ENCODE data around the gene INKA2.

INKA2 gene

GRCh38 chr1:111739194-111739924 lies at the start of gene INKA2:
Gene INKA2, minus strand, starts transcription at chr1:111739395. Its CDS starts 153 bp downstream, at chr1:111739242.
- peak; percentile 88 to 92 for DNase-seq

DNA sequence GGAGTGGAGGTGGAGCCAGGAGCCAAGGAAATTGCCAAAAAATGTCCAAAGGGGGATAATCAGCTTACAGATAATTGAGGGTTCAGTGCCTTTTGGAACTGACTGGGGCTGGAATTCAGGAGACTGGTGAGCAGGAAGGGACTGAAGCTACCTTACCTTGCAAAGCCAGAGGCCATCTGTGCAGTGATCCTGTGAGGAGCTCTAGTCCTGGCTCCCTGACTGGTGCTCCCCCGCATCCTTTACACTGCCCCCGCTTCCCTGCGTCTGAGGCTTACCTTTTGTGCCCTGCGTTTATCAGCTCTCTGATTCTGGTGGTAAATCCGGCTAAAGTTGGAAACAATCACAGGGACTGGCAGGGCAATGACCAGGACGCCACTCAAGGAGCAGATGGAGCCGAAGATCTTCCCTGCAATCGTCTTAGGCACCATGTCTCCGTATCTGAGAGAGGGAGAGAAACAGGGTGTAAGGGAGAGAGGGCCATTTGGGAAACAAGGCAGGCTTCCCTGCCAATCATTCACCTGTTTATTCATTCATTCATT lies 47.5 kb upstream of the INKA2 start:
- DNase-seq: no peak

- no peak for DNase-seq
These were observed 45.2 kb upstream of the INKA2 start for GRCh38 chr1:111784273-111784901.

DNA sequence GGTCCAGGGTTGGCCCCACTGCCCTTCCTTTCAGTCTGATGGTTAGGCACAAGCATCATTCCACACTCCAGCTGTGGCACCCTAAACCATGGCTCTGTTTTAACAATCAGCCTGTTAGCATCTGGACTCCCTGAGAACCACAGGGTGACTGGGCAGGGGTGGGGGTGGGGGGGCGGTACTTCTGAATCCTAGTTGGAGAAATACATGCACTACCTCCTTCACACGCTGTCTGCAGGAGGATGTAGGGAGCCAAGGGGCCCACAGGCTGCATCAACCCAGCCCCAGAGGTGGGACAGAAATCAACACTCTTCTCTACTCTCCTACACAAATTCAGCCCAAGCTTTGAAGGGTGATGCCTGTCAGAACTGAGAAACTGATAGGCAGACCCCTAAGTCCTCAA lies 40.4 kb upstream of the INKA2 start:
- no peak for DNase-seq

DNA sequence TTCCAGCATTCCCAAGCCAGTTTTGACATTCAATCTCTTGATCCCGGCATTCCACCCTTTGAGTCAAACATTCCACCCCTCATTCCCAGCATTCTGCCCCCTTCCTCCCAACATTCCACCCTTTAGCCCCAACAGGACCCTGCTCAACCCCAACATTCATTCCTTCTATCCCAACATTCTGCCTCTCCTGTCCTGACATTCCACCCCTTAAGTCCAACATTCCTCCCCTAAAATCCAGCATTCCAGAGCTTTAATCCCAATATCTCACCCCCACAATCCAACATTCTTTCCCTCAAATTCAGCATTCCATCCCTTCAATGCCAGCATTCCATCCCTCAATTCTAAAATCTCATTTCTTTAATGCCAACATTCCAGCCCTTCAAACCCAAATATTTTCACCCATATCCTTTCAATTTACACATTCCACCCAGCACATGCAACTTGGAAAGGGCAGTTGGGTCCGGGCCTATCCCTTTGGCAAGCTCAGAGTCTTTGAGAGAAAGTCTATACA lies 39.4 kb upstream of the INKA2 start:
- DNase-seq: no peak

- no peak for DNase-seq
These were observed 38.9 kb upstream of the INKA2 start for GRCh38 chr1:111778066-111778465.

GRCh38 chr1:111777301-111777700 lies 38.1 kb upstream of the INKA2 start:
- no peak for DNase-seq

DNA sequence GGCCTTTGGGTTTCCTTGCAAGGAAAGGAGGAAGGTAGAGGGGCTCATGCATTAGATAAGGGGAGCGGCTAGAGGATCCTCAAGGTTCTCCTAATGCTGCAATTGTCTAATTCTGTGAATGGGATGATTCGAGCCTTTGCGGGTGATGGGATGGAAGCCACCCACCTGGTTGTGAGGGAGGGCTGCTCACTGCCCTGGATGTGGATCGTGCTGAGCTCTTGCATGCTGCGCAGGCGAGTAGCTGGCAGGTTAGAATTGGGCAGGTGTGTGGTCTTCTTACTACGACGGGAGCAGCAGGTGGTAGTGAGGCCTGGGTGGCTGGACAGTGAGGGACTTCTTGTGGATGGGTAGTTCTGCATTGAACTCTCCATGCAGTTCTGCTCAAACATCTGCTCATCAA lies 37.7 kb upstream of the INKA2 start:
- DNase-seq: no peak

DNA sequence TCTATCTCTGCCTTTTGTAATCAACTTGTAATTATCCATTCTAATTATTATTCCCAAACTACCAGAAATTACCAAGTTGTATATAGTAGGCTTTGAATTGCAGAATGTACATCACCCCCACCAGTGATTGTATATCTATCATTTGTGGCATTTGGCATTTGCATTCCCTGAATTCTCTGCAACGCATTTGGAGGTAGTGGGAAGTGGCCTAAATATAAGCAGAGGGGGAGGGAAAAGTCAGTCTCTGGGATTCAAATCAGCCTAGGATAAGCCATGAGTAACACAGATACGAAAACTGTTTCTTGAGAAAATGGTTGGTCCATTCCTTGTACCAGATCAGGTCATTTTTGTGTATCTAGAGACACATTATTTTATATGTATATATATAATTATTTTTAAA lies 37.2 kb upstream of the INKA2 start:
- no peak for DNase-seq

DNA sequence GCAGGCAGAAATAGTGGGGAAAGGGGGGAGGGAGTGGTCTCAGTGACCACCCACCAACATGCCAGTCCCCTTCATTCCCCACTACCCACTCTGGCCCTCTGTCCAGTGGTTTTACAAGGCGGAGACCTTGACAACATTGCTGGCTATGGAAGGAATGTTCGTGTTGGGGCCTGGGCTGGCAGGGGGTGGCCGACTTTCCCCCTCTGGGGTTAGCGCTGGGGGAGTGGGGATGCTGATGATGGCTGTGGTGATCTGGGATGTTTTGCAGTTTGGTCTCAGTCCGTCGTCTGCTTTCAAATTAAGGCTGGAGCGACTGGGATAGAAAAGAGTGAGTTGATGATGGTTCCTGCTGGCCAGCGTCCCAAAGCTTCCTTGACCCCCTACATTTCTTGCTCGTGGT lies 36.8 kb upstream of the INKA2 start:
- no peak for DNase-seq

DNA sequence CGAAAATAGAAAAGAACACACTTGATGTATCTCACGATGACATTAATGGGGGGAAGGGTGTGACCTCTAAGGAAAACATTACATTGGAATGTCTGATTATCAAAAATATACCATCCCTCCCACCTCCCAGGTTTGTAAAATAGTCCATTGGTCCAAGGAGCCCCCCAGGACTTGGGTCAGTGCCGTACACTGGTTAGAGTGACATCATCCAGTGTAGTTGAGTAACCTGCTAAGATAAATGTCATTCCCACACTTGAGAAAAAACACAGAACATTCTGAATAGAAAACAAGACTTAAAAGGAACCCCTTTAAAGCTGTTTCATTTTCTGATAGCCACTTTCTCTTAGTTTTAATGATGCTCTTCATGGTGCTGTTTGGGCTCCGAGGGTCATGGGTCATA lies 31.7 kb upstream of the INKA2 start:
- DNase-seq: no peak

DNA sequence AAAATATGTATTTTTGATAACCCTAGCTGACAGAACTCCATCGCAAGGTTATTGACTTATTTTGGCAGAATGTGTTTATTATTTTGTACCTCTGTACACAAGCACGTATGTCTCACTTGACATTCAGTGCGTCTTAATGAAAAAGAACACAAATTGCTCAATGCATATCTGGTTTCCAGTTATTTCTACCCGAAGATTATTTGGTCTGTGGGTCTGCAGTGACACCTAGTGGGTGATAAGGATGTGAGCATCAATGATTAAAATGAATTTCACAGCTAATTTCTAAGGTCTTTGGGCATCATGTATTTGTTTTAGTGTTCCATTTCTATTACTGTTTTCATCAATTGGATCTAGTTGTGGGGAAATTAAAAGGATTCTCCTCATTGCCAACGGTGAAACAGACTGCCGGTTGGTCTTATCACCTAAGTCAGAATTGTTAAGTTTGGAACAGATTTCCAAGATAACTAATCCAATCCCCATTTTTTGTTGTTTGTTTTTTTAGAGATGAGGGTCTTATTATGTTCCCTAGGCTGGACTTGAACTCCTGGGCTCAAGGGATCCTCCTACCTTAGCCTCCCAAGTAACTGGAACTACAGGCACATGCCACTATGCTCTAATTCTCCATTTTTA lies 30.4 kb upstream of the INKA2 start:
- DNase-seq: peak; percentile 22 to 46

- DNase-seq: no peak
These were observed 29.4 kb upstream of the INKA2 start for GRCh38 chr1:111768625-111769024.

- no peak for DNase-seq
These were observed 28.8 kb upstream of the INKA2 start for GRCh38 chr1:111768023-111768422.

DNA sequence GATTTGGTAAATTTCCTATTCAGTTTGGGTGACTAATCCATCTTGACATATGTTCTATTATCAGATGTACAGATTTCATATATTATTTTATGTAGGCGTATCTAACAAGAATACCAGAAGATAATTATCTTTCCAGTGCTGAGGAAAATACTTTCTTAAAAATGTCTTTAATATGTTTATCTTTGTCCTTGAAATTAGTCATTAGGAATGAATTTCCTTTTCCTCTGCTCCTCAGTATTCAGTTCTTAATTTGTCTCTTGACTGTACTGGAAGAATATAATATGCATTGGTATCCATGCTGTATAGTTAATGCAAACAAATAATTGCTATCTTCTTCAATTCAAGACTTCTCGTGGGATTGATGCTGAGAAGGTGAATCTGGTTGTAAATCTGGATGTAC lies 23.1 kb upstream of the INKA2 start:
- no peak for DNase-seq

- no peak for DNase-seq
These were observed 22.5 kb upstream of the INKA2 start for GRCh38 chr1:111761717-111762116.

- DNase-seq: no peak
These were observed 19.2 kb upstream of the INKA2 start for GRCh38 chr1:111758373-111758772.

DNA sequence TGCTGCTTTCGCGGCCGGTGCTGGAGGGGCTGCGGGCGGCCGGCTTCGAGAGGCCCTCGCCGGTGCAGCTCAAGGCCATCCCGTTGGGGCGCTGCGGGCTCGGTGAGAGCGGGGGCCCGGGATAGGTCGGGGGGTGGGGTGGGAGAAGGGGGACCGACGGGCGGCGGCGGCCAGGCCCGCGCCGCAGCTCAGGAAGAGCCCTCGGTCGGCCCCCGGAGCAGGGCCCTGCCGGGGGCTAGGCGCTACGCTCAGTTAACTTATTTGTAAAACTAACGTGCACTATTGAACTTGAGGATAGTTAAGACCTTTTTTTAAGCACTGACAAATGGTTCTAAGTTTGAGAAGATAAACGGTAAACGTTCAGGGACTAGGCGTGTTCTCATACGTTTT lies 16.9 kb upstream of the INKA2 start:
- no peak for DNase-seq

GRCh38 chr1:111755331-111756123 lies 16.3 kb upstream of the INKA2 start, which contains the start of gene DDX20:
Gene DDX20, plus strand, starts transcription at chr1:111755901. Its CDS starts 24 bp downstream, at chr1:111755925.
- DNase-seq: peak; percentile 77 to 85

GRCh38 chr1:111754984-111755330 lies 15.8 kb upstream of the INKA2 start:
- DNase-seq: peak; percentile 6 to 55

GRCh38 chr1:111751906-111752575 lies 12.8 kb upstream of the INKA2 start:
- DNase-seq: no peak

DNA sequence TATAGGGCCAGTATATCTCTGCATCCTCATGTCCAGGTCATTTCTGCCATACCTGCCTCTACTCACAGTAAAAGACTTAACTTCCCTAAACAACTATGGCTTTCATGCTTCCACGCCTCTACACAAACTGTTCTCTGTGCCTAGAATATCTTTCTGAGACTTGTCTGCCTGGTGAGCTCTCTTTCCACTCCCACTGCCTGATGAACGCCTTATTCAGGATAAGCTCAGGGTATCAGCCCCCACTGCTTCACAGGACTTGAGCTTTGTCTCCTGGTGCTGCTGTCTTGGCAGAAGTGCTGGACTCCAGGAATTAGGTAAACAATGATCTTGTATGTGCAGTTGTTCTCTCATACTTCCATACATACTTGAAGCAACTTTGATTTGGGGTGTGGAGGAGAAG lies 11.7 kb upstream of the INKA2 start:
- no peak for DNase-seq

Data from NCI-H2081 (cell line).